Retinal pigment epithelial cell (primary cell): ENCODE measurements around the gene CDK14.
A peak's percentile ranks its signal among the peaks of the same experiment; 100 is the strongest.

Experiments used
- DNase-seq: peaks from one replicate; pipeline ENCODE4 v3.0.0-alpha.2; 2010; ENCODE audit warnings: low read depth
- H3K4me3 ChIP-seq: 2 replicates; pipeline ENCODE4 v1.5.1; 2011; ENCODE audit warnings: mild to moderate bottlenecking, low read length, control low read depth, moderate library complexity
- CTCF ChIP-seq: conservative IDR thresholded peaks from 2 replicates; pipeline ENCODE4 v1.5.1; 2011; ENCODE audit warnings: low read depth, low read length, control low read depth, inconsistent platforms

CDK14 gene

GRCh38 chr7:91031757-91032156 is 435.6 kb downstream of the CDK14 start:
- no peak overlapping the region for H3K4me3 ChIP-seq
- peak; percentile 29 for TF ChIP-seq CTCF
- no peak for DNase-seq

GRCh38 chr7:91033574-91033973 is 437.5 kb downstream of the CDK14 start:
- no peak for DNase-seq
- TF ChIP-seq CTCF = no peak
- H3K4me3 ChIP-seq = no peak overlapping the region

GRCh38 chr7:91034459-91035368 is 438.6 kb downstream of the CDK14 start:
- no peak for DNase-seq
- peak; percentile 79 for TF ChIP-seq CTCF

GRCh38 chr7:91039033-91039432 is 442.9 kb downstream of the CDK14 start:
- no peak overlapping the region for H3K4me3 ChIP-seq
- TF ChIP-seq CTCF = no peak
- DNase-seq = no peak

More at GRCh38 chr7:91034459-91035368, 438.6 kb downstream of the CDK14 start:
- no peak overlapping the region for H3K4me3 ChIP-seq

- no peak overlapping the region for H3K4me3 ChIP-seq
- DNase-seq = no peak
- TF ChIP-seq CTCF = no peak
Measured at GRCh38 chr7:91041141-91041540, 445.0 kb downstream of the CDK14 start.

- DNase-seq = no peak
- H3K4me3 ChIP-seq = no peak overlapping the region
- no peak for TF ChIP-seq CTCF
Measured at GRCh38 chr7:91041901-91042484, 445.9 kb downstream of the CDK14 start.

- TF ChIP-seq CTCF = no peak
- no peak overlapping the region for H3K4me3 ChIP-seq
- no peak for DNase-seq
Measured at GRCh38 chr7:91043186-91043585, 447.1 kb downstream of the CDK14 start.
